GM12878 (cell line): Measurements from ENCODE around the gene ZMYND10. TPM values are rescaled to one million over a fixed set of nuclear protein-coding genes. Genes with fewer than 3 reads are reported as not detected.

Experiments used
- ETV6 ChIP-seq, 2 experiments: fragments of 450-650 bp in 1 of 2; IDR thresholded peaks in 1 of 2; conservative IDR thresholded peaks in 1 of 2; 2 replicates each; pipeline ENCODE4 v1.6.1; 2014; ENCODE audit warnings: antibody characterized with exemption in 1 of 2, borderline replicate concordance in 1 of 2, low read depth in 1 of 2, mild to moderate bottlenecking in 1 of 2, moderate library complexity in 1 of 2
- HDAC6 ChIP-seq: fragments of 200-600 bp; sonication (generic); IDR thresholded peaks from one replicate; pipeline ENCODE4 v1.8.0; 2017; ENCODE audit warnings: antibody characterized with exemption; ENCODE audit not compliant: unreplicated experiment
- RCOR1 ChIP-seq: conservative IDR thresholded peaks from 2 replicates; pipeline ENCODE4 v1.6.1; 2012; ENCODE audit warnings: low read depth, low read length, improper control_type of control experiment
- TBL1XR1 ChIP-seq: IDR thresholded peaks from 2 replicates; pipeline ENCODE4 v1.6.1; 2012; ENCODE audit warnings: low read depth, low read length, improper control_type of control experiment
- ZNF207 ChIP-seq: fragments of 450-650 bp; IDR thresholded peaks from 2 replicates; pipeline ENCODE4 v1.6.1; 2014; ENCODE audit warnings: antibody characterized with exemption, mild to moderate bottlenecking, borderline replicate concordance
- ZNF274 ChIP-seq: IDR thresholded peaks from one replicate; pipeline ENCODE4 v1.8.0; 2011; ENCODE audit not compliant: insufficient read length, insufficient read depth
- polyA plus RNA-seq, 11 experiments: library from polyadenylated mRNA; depleted of rRNA in 4 of 11; unstranded in 6 of 11; stranded (reverse) in 5 of 11; fragments of >200 nt; fragmentation: Nextera tagmentation in 4 of 11; fragmentation: Illumina TruSeq in 1 of 11; extraction: Ambion mirVana in 4 of 11; extraction: Trizol in 1 of 11; gene quantifications; 1 replicate in 1 of 11; 2 replicates in 10 of 11; pipeline versions ENCODE4 v1.2.1 to v1.2.3, GENCODE V29; 2011 to 2016; ENCODE audit warnings: inconsistent platforms in 2 of 11, missing spikeins in 2 of 11, low read depth in 1 of 11
- total RNA-seq, 4 experiments: library from RNA; depleted of rRNA in 3 of 4; stranded (reverse); fragments of >200 nt in 3 of 4; fragmentation: Illumina TruSeq in 1 of 4; extraction: Trizol in 1 of 4; gene quantifications; 2 replicates each; pipeline versions ENCODE4 v1.2.1 to v1.2.3, GENCODE V29; 2013 to 2021
- TF ChIP-seq, protein P1 (sequence below): IDR thresholded peaks from 2 replicates; pipeline ENCODE4 v1.6.1; 2012; ENCODE audit warnings: improper control_type of control experiment, low read depth, low read length; ENCODE audit not compliant: insufficient replicate concordance
- TF ChIP-seq, protein P2 (sequence below): IDR thresholded peaks from 2 replicates; pipeline ENCODE4 v1.6.1; 2011; ENCODE audit warnings: low read depth, low read length, improper control_type of control experiment, borderline replicate concordance
- TF ChIP-seq, protein P3 (sequence below): fragments of 450-650 bp; IDR thresholded peaks from 2 replicates; pipeline ENCODE4 v1.6.1; 2016; ENCODE audit warnings: mild to moderate bottlenecking
- TF ChIP-seq, protein P4 (sequence below): IDR thresholded peaks from 2 replicates; pipeline ENCODE4 v1.6.1; 2012; ENCODE audit warnings: low read depth, low read length, improper control_type of control experiment
- TF ChIP-seq, protein P5 (sequence below): IDR thresholded peaks from 2 replicates; pipeline ENCODE4 v1.6.1; 2011; ENCODE audit warnings: borderline replicate concordance, low read depth, mild to moderate bottlenecking, moderate library complexity, low read length; ENCODE audit not compliant: insufficient read depth, poor library complexity, severe bottlenecking

Gene ZMYND10
- total and polyA plus RNA-seq, 10 of the 15 experiments (the other 5 are each of a cell fraction or from before 2014, with no cell fraction given): 0.11 to 1.0 (median 0.37) TPM

DNA sequence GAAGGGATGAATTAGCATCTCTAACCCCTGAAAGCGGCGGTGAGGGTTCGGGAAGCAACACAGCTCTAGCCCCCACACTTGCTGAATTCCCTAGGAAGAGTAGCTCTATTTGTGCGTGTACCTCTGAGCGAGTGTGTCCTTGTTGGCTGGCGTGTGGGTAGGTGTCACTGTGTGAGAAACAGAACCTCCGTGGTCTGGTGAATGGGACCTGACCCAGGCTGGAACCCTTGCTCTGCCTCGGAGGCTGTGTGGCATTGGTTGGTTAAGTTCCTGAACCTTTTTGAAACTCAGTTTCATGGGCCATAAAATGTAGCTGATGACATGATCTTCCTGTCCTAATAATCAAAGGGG lies 14.2 kb upstream of the ZMYND10 start (continued):
- TF ChIP-seq, protein P1, sequence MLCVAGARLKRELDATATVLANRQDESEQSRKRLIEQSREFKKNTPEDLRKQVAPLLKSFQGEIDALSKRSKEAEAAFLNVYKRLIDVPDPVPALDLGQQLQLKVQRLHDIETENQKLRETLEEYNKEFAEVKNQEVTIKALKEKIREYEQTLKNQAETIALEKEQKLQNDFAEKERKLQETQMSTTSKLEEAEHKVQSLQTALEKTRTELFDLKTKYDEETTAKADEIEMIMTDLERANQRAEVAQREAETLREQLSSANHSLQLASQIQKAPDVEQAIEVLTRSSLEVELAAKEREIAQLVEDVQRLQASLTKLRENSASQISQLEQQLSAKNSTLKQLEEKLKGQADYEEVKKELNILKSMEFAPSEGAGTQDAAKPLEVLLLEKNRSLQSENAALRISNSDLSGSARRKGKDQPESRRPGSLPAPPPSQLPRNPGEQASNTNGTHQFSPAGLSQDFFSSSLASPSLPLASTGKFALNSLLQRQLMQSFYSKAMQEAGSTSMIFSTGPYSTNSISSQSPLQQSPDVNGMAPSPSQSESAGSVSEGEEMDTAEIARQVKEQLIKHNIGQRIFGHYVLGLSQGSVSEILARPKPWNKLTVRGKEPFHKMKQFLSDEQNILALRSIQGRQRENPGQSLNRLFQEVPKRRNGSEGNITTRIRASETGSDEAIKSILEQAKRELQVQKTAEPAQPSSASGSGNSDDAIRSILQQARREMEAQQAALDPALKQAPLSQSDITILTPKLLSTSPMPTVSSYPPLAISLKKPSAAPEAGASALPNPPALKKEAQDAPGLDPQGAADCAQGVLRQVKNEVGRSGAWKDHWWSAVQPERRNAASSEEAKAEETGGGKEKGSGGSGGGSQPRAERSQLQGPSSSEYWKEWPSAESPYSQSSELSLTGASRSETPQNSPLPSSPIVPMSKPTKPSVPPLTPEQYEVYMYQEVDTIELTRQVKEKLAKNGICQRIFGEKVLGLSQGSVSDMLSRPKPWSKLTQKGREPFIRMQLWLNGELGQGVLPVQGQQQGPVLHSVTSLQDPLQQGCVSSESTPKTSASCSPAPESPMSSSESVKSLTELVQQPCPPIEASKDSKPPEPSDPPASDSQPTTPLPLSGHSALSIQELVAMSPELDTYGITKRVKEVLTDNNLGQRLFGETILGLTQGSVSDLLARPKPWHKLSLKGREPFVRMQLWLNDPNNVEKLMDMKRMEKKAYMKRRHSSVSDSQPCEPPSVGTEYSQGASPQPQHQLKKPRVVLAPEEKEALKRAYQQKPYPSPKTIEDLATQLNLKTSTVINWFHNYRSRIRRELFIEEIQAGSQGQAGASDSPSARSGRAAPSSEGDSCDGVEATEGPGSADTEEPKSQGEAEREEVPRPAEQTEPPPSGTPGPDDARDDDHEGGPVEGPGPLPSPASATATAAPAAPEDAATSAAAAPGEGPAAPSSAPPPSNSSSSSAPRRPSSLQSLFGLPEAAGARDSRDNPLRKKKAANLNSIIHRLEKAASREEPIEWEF: no peak
- TF ChIP-seq, protein P2, sequence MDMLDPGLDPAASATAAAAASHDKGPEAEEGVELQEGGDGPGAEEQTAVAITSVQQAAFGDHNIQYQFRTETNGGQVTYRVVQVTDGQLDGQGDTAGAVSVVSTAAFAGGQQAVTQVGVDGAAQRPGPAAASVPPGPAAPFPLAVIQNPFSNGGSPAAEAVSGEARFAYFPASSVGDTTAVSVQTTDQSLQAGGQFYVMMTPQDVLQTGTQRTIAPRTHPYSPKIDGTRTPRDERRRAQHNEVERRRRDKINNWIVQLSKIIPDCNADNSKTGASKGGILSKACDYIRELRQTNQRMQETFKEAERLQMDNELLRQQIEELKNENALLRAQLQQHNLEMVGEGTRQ: no peak
- TF ChIP-seq RCOR1 (no peak), ETV6 (conservative IDR thresholded peaks at IDR 0.05 in 1 of 2, IDR thresholded peaks at IDR 0.05 in 1 of 2; ENCODE audit: borderline replicate concordance in 1 of 2, low read depth in 1 of 2) (no peak), TBL1XR1 (no peak), HDAC6 (no peak), ZNF274 (no peak), ZNF207 (no peak; the same call in 1 of the 2 replicates)
- TF ChIP-seq, protein P3, sequence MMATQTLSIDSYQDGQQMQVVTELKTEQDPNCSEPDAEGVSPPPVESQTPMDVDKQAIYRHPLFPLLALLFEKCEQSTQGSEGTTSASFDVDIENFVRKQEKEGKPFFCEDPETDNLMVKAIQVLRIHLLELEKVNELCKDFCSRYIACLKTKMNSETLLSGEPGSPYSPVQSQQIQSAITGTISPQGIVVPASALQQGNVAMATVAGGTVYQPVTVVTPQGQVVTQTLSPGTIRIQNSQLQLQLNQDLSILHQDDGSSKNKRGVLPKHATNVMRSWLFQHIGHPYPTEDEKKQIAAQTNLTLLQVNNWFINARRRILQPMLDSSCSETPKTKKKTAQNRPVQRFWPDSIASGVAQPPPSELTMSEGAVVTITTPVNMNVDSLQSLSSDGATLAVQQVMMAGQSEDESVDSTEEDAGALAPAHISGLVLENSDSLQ: no peak
- TF ChIP-seq, protein P4, sequence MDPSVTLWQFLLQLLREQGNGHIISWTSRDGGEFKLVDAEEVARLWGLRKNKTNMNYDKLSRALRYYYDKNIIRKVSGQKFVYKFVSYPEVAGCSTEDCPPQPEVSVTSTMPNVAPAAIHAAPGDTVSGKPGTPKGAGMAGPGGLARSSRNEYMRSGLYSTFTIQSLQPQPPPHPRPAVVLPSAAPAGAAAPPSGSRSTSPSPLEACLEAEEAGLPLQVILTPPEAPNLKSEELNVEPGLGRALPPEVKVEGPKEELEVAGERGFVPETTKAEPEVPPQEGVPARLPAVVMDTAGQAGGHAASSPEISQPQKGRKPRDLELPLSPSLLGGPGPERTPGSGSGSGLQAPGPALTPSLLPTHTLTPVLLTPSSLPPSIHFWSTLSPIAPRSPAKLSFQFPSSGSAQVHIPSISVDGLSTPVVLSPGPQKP: no peak
- TF ChIP-seq, protein P5, sequence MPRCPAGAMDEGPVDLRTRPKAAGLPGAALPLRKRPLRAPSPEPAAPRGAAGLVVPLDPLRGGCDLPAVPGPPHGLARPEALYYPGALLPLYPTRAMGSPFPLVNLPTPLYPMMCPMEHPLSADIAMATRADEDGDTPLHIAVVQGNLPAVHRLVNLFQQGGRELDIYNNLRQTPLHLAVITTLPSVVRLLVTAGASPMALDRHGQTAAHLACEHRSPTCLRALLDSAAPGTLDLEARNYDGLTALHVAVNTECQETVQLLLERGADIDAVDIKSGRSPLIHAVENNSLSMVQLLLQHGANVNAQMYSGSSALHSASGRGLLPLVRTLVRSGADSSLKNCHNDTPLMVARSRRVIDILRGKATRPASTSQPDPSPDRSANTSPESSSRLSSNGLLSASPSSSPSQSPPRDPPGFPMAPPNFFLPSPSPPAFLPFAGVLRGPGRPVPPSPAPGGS: no peak
- TF ChIP-seq, all 136 proteins: peak for 0
